ENCODE data around the gene DAB2IP.
"Not testable (repeated sequence)": the region's sequence is repeated elsewhere in the genome, so short reads cannot be mapped to it uniquely, and the experiment has no call there.

The DAB2IP gene

DNA sequence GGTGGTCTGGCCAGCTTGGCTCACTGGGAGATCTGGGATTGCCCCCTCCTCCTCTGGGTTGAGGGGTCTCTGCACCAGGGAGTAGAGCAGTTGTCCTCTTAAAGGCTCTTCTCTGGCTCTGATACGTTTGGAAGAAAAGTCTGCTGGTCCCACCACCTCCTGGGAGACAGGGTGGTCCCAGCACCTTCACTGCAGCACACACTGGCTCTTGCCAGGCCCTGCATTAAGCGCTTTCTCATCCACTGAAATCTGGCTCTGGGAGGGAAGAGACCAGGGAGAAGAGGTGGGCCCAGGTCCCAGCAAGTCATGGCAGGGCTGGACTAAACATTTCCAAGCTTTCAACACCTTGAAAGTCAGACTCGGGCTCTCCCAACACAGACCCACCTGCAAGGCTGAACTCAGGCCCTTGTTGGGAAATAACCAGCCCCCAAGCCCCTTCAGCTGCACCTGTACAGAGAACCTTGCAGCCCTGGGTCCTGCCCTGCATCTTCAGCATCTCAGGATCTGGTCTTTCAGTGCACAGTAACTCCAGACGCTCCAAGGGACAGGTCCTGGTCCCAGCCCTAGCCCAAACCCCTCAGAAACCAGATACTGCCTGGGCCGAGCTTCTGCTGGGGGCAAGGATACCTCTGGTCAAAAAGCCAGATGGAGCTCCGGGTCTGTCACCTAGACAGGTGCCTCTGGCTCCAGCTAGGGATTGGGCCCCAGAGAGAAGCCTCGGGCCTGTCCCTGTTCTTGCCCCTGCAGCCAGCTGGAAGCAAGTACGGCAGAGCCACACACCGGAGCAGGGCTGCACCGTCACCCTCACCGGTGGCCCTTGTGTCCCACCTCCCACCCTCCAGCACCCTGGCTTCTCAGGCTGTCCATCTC, 134.5 kb downstream of the DAB2IP start:
- Mint-ChIP-seq H3K27ac (ENCODE audit: low read depth) (no peak overlapping the region), H3K36me3 (ENCODE audit: insufficient read depth) (no peaks in the 10 kb centered on the region), H3K4me3 (no peak overlapping the region), H3K27me3 (peaks cover 13% of the 10 kb centered on the region), H3K4me1 (no peaks in the 10 kb centered on the region), H3K9me3 (no peaks in the 10 kb centered on the region)
- DNase-seq (ENCODE audit: low spot score in 2 of 2) = no peak
- ATAC-seq (replicated peaks; ENCODE audit: extremely low read depth, poor library complexity, severe bottlenecking) = no peak

DNA sequence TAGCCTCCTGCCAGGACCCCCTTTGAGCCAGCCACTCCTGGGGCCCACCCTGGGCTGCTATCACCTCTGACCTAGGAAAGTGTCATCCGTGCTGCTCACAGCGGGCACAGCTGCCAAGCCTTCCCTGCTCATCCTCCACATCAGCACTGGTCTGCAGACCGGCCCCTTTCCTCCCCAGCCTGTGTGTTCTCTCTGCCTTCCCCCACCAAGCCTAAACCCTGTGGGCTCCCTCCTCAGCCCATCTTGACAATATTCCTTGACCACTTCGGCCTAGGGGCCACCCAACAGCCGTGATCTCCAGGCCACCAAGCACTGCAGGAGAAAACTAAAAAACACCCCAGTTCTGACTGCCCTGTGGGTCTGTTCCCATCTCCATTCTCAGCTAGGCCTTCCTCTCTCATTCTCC, 135.1 kb downstream of the DAB2IP start:
- peaks cover 14% of the 10 kb centered on the region for H3K27me3 Mint-ChIP-seq
- ATAC-seq (replicated peaks; ENCODE audit: extremely low read depth, poor library complexity, severe bottlenecking) (no peak), DNase-seq (ENCODE audit: low spot score in 2 of 2) (no peak)
- H3K27ac Mint-ChIP-seq (ENCODE audit: low read depth) = no peak overlapping the region
- no peaks in the 10 kb centered on the region for H3K4me1 Mint-ChIP-seq
- H3K36me3 Mint-ChIP-seq (ENCODE audit: insufficient read depth) = no peaks in the 10 kb centered on the region
- H3K4me3 Mint-ChIP-seq = no peak overlapping the region
- no peaks in the 10 kb centered on the region for H3K9me3 Mint-ChIP-seq

DNA sequence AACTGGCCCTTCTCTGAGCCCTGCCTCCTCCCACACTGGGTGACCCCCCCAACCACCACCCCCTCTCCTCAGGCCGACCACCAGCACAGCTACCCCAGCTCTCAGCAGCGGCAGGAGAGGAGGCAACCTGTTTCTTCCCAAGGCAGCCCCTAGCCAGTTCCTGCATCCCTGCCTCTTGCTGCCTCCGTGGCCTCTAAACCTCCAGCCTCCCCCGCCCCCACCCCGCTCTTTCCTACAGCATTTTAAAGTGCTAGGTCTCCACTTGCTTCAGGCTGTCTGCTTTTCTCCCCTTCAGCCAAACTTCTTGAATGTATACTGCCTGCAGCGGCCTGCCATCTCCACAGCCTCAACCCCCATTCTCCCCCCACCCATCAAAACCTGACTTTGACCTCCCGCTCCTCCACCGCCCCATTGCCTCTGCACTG, 135.6 kb downstream of the DAB2IP start:
- Mint-ChIP-seq H3K9me3 (no peaks in the 10 kb centered on the region), H3K27me3 (peaks cover 15% of the 10 kb centered on the region), H3K36me3 (ENCODE audit: insufficient read depth) (no peaks in the 10 kb centered on the region), H3K27ac (ENCODE audit: low read depth) (no peak overlapping the region), H3K4me3 (no peak overlapping the region), H3K4me1 (no peaks in the 10 kb centered on the region)
- ATAC-seq (replicated peaks; ENCODE audit: extremely low read depth, poor library complexity, severe bottlenecking) (no peak), DNase-seq (ENCODE audit: low spot score in 2 of 2) (no peak)

DNA sequence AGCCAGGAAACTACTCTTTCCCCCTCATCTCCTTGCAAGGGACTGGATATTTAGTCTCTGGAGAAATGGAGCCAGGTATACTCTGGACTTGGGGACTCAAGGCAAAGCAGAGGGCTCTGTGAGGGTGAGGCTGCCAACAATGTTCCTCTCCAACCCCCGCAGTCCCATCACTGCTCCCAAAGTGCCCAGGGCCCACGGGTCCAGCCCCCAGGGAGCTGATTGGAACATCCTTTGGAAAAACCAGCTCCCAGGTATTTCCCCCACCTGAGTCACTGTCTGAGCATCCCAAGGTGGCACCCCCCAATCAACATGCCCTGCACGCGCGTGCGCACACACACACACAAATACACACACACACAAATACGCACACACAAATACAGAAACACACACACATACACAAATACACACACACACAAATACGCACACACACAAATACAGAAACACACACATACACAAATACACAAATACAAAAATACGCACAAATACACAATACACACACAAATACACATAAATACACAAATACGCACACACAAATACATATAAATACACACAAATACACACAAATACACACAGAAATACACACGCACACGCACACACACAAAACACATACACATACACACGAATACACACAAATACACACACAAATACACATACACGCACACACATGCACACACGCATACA, 137.4 kb downstream of the DAB2IP start:
- Mint-ChIP-seq H3K4me3 (no peak overlapping the region), H3K27ac (ENCODE audit: low read depth) (no peak overlapping the region), H3K4me1 (no peaks in the 10 kb centered on the region), H3K36me3 (ENCODE audit: insufficient read depth) (no peaks in the 10 kb centered on the region), H3K27me3 (peaks cover 15% of the 10 kb centered on the region), H3K9me3 (no peaks in the 10 kb centered on the region)
- DNase-seq (ENCODE audit: low spot score in 2 of 2) (no peak), ATAC-seq (replicated peaks; ENCODE audit: extremely low read depth, poor library complexity, severe bottlenecking) (no peak)

DNA sequence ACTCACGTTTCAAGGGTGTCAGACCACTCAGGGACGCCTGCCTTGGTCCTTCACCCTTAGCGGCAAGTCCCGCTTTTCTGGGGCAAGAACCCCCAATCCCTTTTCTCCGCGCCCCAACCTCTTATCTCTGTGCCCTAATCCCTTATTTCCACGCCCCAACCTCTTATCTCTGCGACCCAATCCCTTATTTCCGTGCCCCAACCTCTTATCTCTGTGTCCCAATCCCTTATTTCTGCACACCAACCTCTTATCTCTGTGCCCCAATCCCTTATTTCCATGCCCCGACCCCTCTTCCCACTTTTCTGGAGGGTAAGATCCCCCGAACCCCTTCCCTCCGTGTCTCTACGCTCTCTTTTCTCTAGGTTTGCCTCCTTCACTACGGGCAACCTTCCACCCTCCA, 139.4 kb downstream of the DAB2IP start:
- Mint-ChIP-seq H3K36me3 (ENCODE audit: insufficient read depth) (no peaks in the 10 kb centered on the region), H3K27me3 (peaks cover 15% of the 10 kb centered on the region), H3K9me3 (no peaks in the 10 kb centered on the region), H3K27ac (ENCODE audit: low read depth) (no peak overlapping the region), H3K4me3 (no peak overlapping the region), H3K4me1 (no peaks in the 10 kb centered on the region)
- ATAC-seq (replicated peaks; ENCODE audit: extremely low read depth, poor library complexity, severe bottlenecking) = no peak
- no peak for DNase-seq (ENCODE audit: low spot score in 2 of 2)

DNA sequence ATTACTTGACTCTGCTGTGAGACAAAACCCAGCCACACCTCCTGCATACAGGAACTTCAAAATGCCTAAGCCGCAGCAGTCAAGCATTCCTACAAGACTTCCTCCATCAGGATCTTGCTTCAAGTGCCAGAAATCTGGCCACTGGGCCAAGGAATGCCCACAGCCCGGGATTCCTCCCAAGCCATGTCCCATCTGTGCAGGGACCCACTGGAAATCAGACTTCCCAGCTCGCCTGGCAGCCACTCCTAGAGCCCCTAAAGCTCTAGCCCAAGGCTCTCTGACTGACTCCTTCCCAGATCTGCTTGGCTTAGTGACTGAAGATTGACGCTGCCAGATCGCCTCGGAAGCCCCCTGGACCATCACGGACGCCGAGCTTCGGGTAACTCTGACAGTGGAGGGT, 141.0 kb downstream of the DAB2IP start:
- DNase-seq (ENCODE audit: low spot score in 2 of 2); H3K9me3 Mint-ChIP-seq; ATAC-seq (replicated peaks; ENCODE audit: extremely low read depth, poor library complexity, severe bottlenecking); H3K36me3 Mint-ChIP-seq (ENCODE audit: insufficient read depth); H3K27ac Mint-ChIP-seq (ENCODE audit: low read depth); H3K4me1 Mint-ChIP-seq; H3K4me3 Mint-ChIP-seq: not testable (repeated sequence)
- peaks cover 17% of the 10 kb centered on the region for H3K27me3 Mint-ChIP-seq

DNA sequence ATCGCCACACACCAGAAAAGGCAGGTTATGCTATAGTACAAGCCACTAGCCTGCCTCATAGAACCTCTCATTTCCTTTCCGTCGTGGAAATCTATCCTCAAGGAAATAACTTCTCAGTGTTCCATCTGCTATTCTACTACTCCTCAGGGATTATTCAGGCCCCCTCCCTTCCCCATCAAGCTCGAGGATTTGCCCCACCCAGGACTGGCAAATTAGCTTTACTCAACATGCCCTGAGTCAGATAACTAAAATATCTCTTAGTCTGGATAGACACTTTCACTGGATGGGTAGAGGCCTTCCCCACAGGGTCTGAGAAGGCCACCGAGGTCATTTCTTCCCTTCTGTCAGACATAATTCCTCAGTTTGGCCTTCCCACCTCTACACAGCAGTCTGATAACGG, 142.9 kb downstream of the DAB2IP start:
- H3K4me3 Mint-ChIP-seq = not testable (repeated sequence)

DNA sequence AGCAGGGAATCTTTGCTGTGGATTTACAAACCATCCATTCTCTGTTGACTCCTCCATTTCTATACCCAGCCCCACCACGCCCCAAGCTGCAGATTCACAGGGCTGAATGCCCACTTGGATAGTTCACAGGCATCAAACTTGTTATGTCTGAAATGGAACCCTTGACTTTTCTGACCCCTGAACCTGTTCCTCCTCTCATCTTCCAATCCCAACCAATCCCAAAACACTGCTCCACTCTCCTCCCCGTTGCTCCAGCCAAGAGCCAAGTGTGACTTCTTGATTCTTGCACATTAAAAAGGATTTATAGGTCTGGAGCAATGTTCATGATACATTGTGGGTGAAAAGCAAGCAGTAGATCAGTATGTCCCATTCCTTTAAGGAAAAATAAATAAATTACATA, 145.6 kb downstream of the DAB2IP start:
- ATAC-seq (replicated peaks; ENCODE audit: extremely low read depth, poor library complexity, severe bottlenecking) (no peak), DNase-seq (ENCODE audit: low spot score in 2 of 2) (no peak)
- peaks cover 33% of the 10 kb centered on the region for H3K27me3 Mint-ChIP-seq
- H3K9me3 Mint-ChIP-seq = no peaks in the 10 kb centered on the region
- H3K27ac Mint-ChIP-seq (ENCODE audit: low read depth) = no peak overlapping the region
- no peaks in the 10 kb centered on the region for H3K4me1 Mint-ChIP-seq
- H3K36me3 Mint-ChIP-seq (ENCODE audit: insufficient read depth) = no peaks in the 10 kb centered on the region
- no peak overlapping the region for H3K4me3 Mint-ChIP-seq

More for the DNA sequence above, 142.9 kb downstream of the DAB2IP start:
- not testable (repeated sequence) for DNase-seq (ENCODE audit: low spot score in 2 of 2); H3K4me1 Mint-ChIP-seq; H3K36me3 Mint-ChIP-seq (ENCODE audit: insufficient read depth); ATAC-seq (replicated peaks; ENCODE audit: extremely low read depth, poor library complexity, severe bottlenecking); H3K9me3 Mint-ChIP-seq; H3K27ac Mint-ChIP-seq (ENCODE audit: low read depth)
- peaks cover 29% of the 10 kb centered on the region for H3K27me3 Mint-ChIP-seq

DNA sequence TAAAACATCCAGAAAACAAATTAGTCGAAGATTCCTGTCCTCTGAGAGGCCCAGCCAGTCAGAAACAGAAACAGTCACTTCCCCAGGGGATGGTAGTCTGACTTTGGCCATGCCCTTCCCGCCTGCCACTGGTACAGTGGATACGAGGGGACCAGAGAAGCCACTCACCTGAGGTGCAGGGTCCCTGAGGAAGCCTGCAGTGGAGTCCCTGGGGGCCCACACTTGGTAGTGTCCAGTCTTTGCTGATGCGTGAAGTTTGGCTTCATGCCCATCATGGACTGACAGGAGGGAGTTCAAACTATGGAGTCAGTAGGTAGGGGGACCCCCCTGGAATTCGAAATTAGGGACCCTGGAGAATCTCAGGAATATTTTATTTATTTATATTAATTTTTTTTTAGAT, 147.5 kb downstream of the DAB2IP start:
- no peaks in the 10 kb centered on the region for H3K4me1 Mint-ChIP-seq
- ATAC-seq (replicated peaks; ENCODE audit: extremely low read depth, poor library complexity, severe bottlenecking) (no peak), DNase-seq (ENCODE audit: low spot score in 2 of 2) (no peak)
- H3K27ac Mint-ChIP-seq (ENCODE audit: low read depth) = no peak overlapping the region
- no peak overlapping the region for H3K4me3 Mint-ChIP-seq
- H3K9me3 Mint-ChIP-seq = peaks cover under 1% of the 10 kb centered on the region
- H3K36me3 Mint-ChIP-seq (ENCODE audit: insufficient read depth) = no peaks in the 10 kb centered on the region
- H3K27me3 Mint-ChIP-seq = peaks cover 43% of the 10 kb centered on the region

DNA sequence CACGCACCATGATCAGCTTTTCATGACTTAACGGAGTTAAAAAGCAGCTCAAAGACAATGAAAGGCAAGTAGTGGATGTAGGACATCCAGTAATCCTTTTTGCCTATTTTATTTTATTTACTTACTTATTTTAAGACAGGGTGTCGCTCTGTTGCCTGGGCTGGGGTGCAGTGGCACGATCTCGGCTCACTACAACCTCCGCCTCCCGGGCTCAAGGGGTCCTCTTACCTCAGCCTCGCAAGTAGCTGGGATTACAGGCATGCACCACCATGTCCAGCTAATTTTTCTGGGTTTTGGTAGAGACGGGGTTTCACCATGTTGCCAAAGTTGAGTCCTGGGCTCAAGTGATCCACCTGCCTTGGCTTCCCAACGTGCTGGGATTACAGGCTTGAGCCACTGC, 148.9 kb downstream of the DAB2IP start:
- H3K9me3 Mint-ChIP-seq = peaks cover 3% of the 10 kb centered on the region
- H3K4me1 Mint-ChIP-seq = no peaks in the 10 kb centered on the region
- peaks cover 43% of the 10 kb centered on the region for H3K27me3 Mint-ChIP-seq
- no peak overlapping the region for H3K27ac Mint-ChIP-seq (ENCODE audit: low read depth)
- H3K36me3 Mint-ChIP-seq (ENCODE audit: insufficient read depth) = no peaks in the 10 kb centered on the region
- DNase-seq (ENCODE audit: low spot score in 2 of 2) (no peak), ATAC-seq (replicated peaks; ENCODE audit: extremely low read depth, poor library complexity, severe bottlenecking) (no peak)
- H3K4me3 Mint-ChIP-seq = no peak overlapping the region

DNA sequence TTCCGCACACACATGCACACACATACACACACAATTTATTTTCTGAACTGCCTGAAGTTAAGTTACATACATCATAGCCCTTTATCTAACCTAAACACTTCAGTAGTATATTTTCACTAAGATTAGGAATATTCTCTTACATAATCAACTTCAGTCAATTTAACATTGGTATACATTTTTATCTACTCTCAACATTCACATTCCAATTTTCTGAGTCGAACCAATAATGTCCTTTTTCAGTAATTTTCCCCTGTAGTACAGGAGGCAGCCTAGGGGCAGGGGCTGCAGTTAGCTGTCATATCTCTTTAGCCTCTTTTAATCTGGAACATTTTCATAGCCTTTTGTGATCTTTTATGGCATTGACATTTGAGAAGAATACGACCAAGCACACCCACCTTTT, 150.1 kb downstream of the DAB2IP start:
- ATAC-seq (replicated peaks; ENCODE audit: extremely low read depth, poor library complexity, severe bottlenecking) = no peak
- Mint-ChIP-seq H3K4me1 (no peaks in the 10 kb centered on the region), H3K27ac (ENCODE audit: low read depth) (no peak overlapping the region)

DNA sequence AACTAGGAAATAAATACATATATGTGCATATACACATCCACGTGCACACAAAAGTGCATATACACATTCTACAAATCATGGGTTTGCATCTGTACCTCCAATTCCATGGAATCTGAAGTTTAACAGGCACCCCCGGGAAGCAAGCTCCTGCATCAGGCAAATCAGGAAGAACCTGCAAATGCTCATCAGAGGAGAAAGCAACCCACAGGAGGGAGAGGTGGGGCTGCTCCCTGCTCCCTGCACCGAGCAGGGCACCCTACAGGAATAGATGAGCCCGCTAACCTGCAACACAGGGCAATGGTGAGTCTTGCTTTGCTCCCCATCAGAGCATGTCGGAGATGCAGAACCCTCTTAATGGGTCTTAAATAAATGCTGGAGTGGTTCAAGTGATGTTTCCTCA, 151.3 kb downstream of the DAB2IP start:
- H3K27me3 Mint-ChIP-seq = peaks cover 32% of the 10 kb centered on the region
- no peaks in the 10 kb centered on the region for H3K4me1 Mint-ChIP-seq
- ATAC-seq (replicated peaks; ENCODE audit: extremely low read depth, poor library complexity, severe bottlenecking) (no peak), DNase-seq (ENCODE audit: low spot score in 2 of 2) (no peak)
- no peak overlapping the region for H3K4me3 Mint-ChIP-seq
- H3K36me3 Mint-ChIP-seq (ENCODE audit: insufficient read depth) = no peaks in the 10 kb centered on the region
- no peak overlapping the region for H3K27ac Mint-ChIP-seq (ENCODE audit: low read depth)
- H3K9me3 Mint-ChIP-seq = peaks cover 3% of the 10 kb centered on the region

More for the DNA sequence above, 150.1 kb downstream of the DAB2IP start:
- H3K4me3 Mint-ChIP-seq = no peak overlapping the region
- peaks cover 3% of the 10 kb centered on the region for H3K9me3 Mint-ChIP-seq
- no peaks in the 10 kb centered on the region for H3K36me3 Mint-ChIP-seq (ENCODE audit: insufficient read depth)
- no peak for DNase-seq (ENCODE audit: low spot score in 2 of 2)
- peaks cover 43% of the 10 kb centered on the region for H3K27me3 Mint-ChIP-seq

Measured in central memory CD8-positive, alpha-beta T cell (primary cell).